GM23338 (cell line): ENCODE data around the gene GFRA3.

Experiments
- CREB1 ChIP-seq: fragments of 250-450 bp; sonication (Bioruptor Pico); IDR thresholded peaks from 2 replicates; pipeline ENCODE4 v1.5.0; 2020; ENCODE audit warnings: low read depth, mild to moderate bottlenecking, moderate library complexity
- CTCF ChIP-seq, 2 experiments: fragments of 200-600 bp in 1 of 2; sonication (generic) in 1 of 2; conservative IDR thresholded peaks; 2 replicates each; pipeline versions ENCODE4 v1.5.1 to v1.6.1; 2016 to 2017; ENCODE audit warnings: antibody characterized with exemption in 2 of 2, low read depth in 2 of 2, mild to moderate bottlenecking in 2 of 2, moderate library complexity in 1 of 2
- ETS1 ChIP-seq: IDR thresholded peaks from 2 replicates; pipeline ENCODE4 v1.6.1; 2016; ENCODE audit warnings: antibody characterized with exemption
- EZH2 ChIP-seq: fragments of 200-600 bp; sonication (generic); IDR thresholded peaks from one replicate; pipeline ENCODE4 v1.8.0; 2017; ENCODE audit warnings: antibody characterized with exemption, mild to moderate bottlenecking, low read depth; ENCODE audit not compliant: unreplicated experiment
- EZH2phosphoT487 ChIP-seq: fragments of 200-600 bp; sonication (generic); IDR thresholded peaks from one replicate; pipeline ENCODE4 v1.8.1; 2018; ENCODE audit warnings: antibody characterized with exemption; ENCODE audit not compliant: unreplicated experiment
- JUNB ChIP-seq: IDR thresholded peaks from one replicate; pipeline ENCODE4 v1.6.1; 2016; ENCODE audit warnings: antibody characterized with exemption; ENCODE audit not compliant: unreplicated experiment
- NANOG ChIP-seq: IDR thresholded peaks from 2 replicates; pipeline ENCODE4 v1.6.1; 2016; ENCODE audit warnings: antibody characterized with exemption, borderline replicate concordance
- POLR2AphosphoS5 ChIP-seq: IDR thresholded peaks from 2 replicates; pipeline ENCODE4 v1.6.1; 2016; ENCODE audit warnings: antibody characterized with exemption, low read depth
- REST ChIP-seq: IDR thresholded peaks from one replicate; pipeline ENCODE4 v1.6.1; 2018; ENCODE audit warnings: antibody characterized with exemption; ENCODE audit not compliant: unreplicated experiment
- STAT1 ChIP-seq: IDR thresholded peaks from one replicate; pipeline ENCODE4 v1.6.1; 2016; ENCODE audit warnings: antibody characterized with exemption; ENCODE audit not compliant: unreplicated experiment
- ZNF114 ChIP-seq: fragments of 250-450 bp; sonication (Bioruptor Pico); IDR thresholded peaks from 2 replicates; pipeline ENCODE4 v1.5.0; 2020; ENCODE audit warnings: mild to moderate bottlenecking, moderate library complexity
- ZNF331 ChIP-seq: fragments of 250-450 bp; sonication (Bioruptor Pico); IDR thresholded peaks from 2 replicates; pipeline ENCODE4 v1.5.0; 2020; ENCODE audit warnings: low read depth, mild to moderate bottlenecking, moderate library complexity
- ZNF462 ChIP-seq: fragments of 250-450 bp; sonication (Bioruptor Pico); IDR thresholded peaks from 2 replicates; pipeline ENCODE4 v1.5.0; 2020; ENCODE audit warnings: mild to moderate bottlenecking, moderate library complexity

GRCh38 chr5:138229387-138229786, 45.0 kb downstream of the GFRA3 start:
- TF ChIP-seq CTCF (conservative IDR thresholded peaks at IDR 0.05; ENCODE audit: low read depth in 2 of 2): no peak
- TF ChIP-seq EZH2: no peak
- no peak for TF ChIP-seq REST
- TF ChIP-seq JUNB: no peak
- no peak for TF ChIP-seq POLR2AphosphoS5
- TF ChIP-seq EZH2phosphoT487: no peak
- TF ChIP-seq NANOG: no peak
- no peak for TF ChIP-seq CREB1 (CRISPR knock-in tag)
- no peak for TF ChIP-seq ZNF331 (CRISPR knock-in tag)
- TF ChIP-seq STAT1: no peak
- no peak for TF ChIP-seq ZNF462 (CRISPR knock-in tag)
- no peak for TF ChIP-seq ZNF114 (CRISPR knock-in tag)
- no peak for TF ChIP-seq ETS1
